Measurements from ENCODE around the gene BNC2. TPM values are rescaled to one million over a fixed set of nuclear protein-coding genes. Genes with fewer than 3 reads are reported as not detected.

The BNC2 gene
- total and polyA plus RNA-seq, 4 donors: 0.96 to 23.2 (median 9.7) TPM

DNA sequence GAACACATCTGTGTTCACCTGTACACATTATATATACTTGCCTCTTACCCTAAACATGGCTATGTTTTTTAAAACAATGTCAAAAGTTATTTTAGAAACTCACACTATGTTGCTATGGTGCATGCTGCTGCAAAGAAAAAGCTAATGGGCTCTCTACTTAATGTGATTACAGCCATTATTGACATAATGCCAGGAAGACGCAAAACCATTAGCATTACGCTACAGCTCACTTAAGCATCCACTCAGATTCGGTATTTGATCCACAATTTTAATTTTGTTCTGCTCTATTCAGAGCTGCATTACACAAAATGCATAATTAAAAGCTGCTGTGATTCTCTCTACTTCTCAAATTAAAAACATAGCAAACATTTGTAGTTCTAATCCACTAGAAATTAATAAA, 395.2 kb downstream of the BNC2 start:
- DNase-seq: no peak
- 85 to 89% methylated on average over 3 of the region's 3 CpGs for WGBS, 2 donors
- TF ChIP-seq, protein P1, sequence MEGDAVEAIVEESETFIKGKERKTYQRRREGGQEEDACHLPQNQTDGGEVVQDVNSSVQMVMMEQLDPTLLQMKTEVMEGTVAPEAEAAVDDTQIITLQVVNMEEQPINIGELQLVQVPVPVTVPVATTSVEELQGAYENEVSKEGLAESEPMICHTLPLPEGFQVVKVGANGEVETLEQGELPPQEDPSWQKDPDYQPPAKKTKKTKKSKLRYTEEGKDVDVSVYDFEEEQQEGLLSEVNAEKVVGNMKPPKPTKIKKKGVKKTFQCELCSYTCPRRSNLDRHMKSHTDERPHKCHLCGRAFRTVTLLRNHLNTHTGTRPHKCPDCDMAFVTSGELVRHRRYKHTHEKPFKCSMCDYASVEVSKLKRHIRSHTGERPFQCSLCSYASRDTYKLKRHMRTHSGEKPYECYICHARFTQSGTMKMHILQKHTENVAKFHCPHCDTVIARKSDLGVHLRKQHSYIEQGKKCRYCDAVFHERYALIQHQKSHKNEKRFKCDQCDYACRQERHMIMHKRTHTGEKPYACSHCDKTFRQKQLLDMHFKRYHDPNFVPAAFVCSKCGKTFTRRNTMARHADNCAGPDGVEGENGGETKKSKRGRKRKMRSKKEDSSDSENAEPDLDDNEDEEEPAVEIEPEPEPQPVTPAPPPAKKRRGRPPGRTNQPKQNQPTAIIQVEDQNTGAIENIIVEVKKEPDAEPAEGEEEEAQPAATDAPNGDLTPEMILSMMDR (IDR thresholded peaks at IDR 0.05; ENCODE audit: control extremely low read depth, extremely low read depth): no peak
- no peak for ATAC-seq (ENCODE audit: insufficient read depth, low FRiP score)
- Histone ChIP-seq H3K9me3 (ENCODE audit: control insufficient read depth in 4 of 4, insufficient read depth in 3 of 4, low read length in 3 of 4) (peaks cover 0 to 2% (median 0%) of the 10 kb centered on the region in 4 donors), H3K4me3 (no peak overlapping the region), H3K4me1 (ENCODE audit: control insufficient read depth in 5 of 5, insufficient read depth in 5 of 5, low read length in 5 of 5) (no peaks in the 10 kb centered on the region), H3K36me3 (ENCODE audit: control insufficient read depth in 4 of 4, insufficient read depth in 4 of 4, low read length in 4 of 4) (peaks cover 0 to 3% (median 0%) of the 10 kb centered on the region in 4 donors), H3K27ac (ENCODE audit: low read depth in 1 of 2, low read length in 1 of 2) (no peak overlapping the region), H3K9ac (ENCODE audit: insufficient read depth in 1 of 2, low read length in 2 of 2) (no peak overlapping the region), H3K27me3 (ENCODE audit: control insufficient read depth in 3 of 3, insufficient read depth in 3 of 3, low read length in 2 of 3) (no peaks in the 10 kb centered on the region)

DNA sequence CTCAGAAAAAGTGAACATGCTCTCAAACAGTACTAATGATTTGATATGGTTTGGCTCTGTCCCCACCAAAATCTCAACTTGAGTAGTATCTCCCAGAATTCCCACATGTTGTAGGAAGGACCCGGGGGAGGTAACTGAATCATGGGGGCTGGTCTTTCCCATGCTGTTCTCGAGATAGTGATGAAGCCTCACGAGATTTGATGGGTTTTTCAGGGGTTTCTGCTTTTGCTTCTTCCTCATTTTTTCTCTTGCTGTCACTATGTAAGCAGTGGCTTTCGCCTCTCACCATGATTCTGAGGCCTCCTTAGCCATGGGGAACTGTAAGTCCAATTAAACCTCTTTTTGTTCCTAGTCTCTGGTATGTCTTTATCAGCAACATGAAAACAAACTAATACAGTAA, 401.3 kb downstream of the BNC2 start:
- DNase-seq (no peak), ATAC-seq (ENCODE audit: insufficient read depth, low FRiP score) (no peak)
- TF ChIP-seq, protein P1 (IDR thresholded peaks at IDR 0.05; ENCODE audit: control extremely low read depth, extremely low read depth): no peak
- no peaks in the 10 kb centered on the region for H3K27me3 ChIP-seq (ENCODE audit: control insufficient read depth in 3 of 3, insufficient read depth in 3 of 3, low read length in 2 of 3)
- no peak overlapping the region for H3K4me3 ChIP-seq
- H3K4me1 ChIP-seq (ENCODE audit: control insufficient read depth in 5 of 5, insufficient read depth in 5 of 5, low read length in 5 of 5): no peaks in the 10 kb centered on the region
- H3K27ac ChIP-seq (ENCODE audit: low read depth in 1 of 2, low read length in 1 of 2): no peak overlapping the region
- no peak overlapping the region for H3K9ac ChIP-seq (ENCODE audit: insufficient read depth in 1 of 2, low read length in 2 of 2)
- peaks cover 0 to 3% (median 0%) of the 10 kb centered on the region in 4 donors for H3K36me3 ChIP-seq (ENCODE audit: control insufficient read depth in 4 of 4, insufficient read depth in 4 of 4, low read length in 4 of 4)
- H3K9me3 ChIP-seq (ENCODE audit: control insufficient read depth in 4 of 4, insufficient read depth in 3 of 4, low read length in 3 of 4): peaks cover 0 to 2% (median 0%) of the 10 kb centered on the region in 4 donors
- 64 to 75% methylated on average over 4 of the region's 4 CpGs for WGBS, 2 donors

DNA sequence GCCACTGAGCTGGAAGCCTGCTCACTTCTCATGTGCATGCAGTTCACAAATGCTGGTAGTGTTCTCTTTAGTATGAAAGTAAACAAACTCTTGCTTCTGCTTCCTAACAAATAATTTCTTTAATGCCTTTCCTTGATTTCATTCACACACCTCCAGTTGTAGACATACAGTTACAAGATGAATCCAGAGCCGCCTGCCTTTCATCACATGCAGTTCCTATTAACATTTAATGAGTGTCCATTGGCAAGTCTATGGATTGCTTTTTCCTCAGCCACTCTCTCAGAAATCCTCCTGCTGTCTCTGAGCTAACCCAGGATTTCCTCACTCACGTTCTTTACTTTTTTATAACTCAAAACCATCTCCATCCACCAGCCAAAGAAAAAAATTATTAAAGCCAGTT, 408.6 kb downstream of the BNC2 start:
- no peaks in the 10 kb centered on the region for H3K27me3 ChIP-seq (ENCODE audit: control insufficient read depth in 3 of 3, insufficient read depth in 3 of 3, low read length in 2 of 3)
- no peaks in the 10 kb centered on the region for H3K9me3 ChIP-seq (ENCODE audit: control insufficient read depth in 4 of 4, insufficient read depth in 3 of 4, low read length in 3 of 4)
- H3K4me1 ChIP-seq (ENCODE audit: control insufficient read depth in 5 of 5, insufficient read depth in 5 of 5, low read length in 5 of 5): peaks cover 0 to 12% (median 6%) of the 10 kb centered on the region in 5 donors
- DNase-seq (no peak), ATAC-seq (ENCODE audit: insufficient read depth, low FRiP score) (no peak)
- no peaks in the 10 kb centered on the region for H3K36me3 ChIP-seq (ENCODE audit: control insufficient read depth in 4 of 4, insufficient read depth in 4 of 4, low read length in 4 of 4)
- TF ChIP-seq, protein P1 (IDR thresholded peaks at IDR 0.05; ENCODE audit: control extremely low read depth, extremely low read depth): no peak
- H3K9ac ChIP-seq (ENCODE audit: insufficient read depth in 1 of 2, low read length in 2 of 2): peak overlapping the region in 1 of 2 donors; percentile 13
- no peak overlapping the region for H3K27ac ChIP-seq (ENCODE audit: low read depth in 1 of 2, low read length in 1 of 2)
- 56 to 76% methylated on average over 2 of the region's 2 CpGs for WGBS, 2 donors
- no peak overlapping the region for H3K4me3 ChIP-seq
